Osteoblast (primary cell): ENCODE measurements around the gene ZNF808. TPM values are rescaled to one million over a fixed set of nuclear protein-coding genes. Genes with fewer than 3 reads are reported as not detected.
"Not testable (repeated sequence)": the region's sequence is repeated elsewhere in the genome, so short reads cannot be mapped to it uniquely, and the experiment has no call there.

Source experiments
- DNase-seq: peaks from one replicate; pipeline ENCODE4 v3.0.0; 2011; ENCODE audit warnings: low spot score, mixed read lengths; ENCODE audit not compliant: insufficient read length; ENCODE audit errors: missing footprints
- H2AFZ ChIP-seq: 2 replicates; pipeline ENCODE4 v1.6.0; 2011; ENCODE audit warnings: mild to moderate bottlenecking, low read length
- H3K27ac ChIP-seq: 2 replicates; pipeline ENCODE4 v1.5.1; 2011; ENCODE audit warnings: mild to moderate bottlenecking, low read depth, low read length, moderate library complexity
- H3K27me3 ChIP-seq: 2 replicates; pipeline ENCODE4 v1.6.0; 2012; ENCODE audit warnings: mild to moderate bottlenecking, control low read depth, inconsistent platforms, low read length, moderate library complexity; ENCODE audit not compliant: insufficient read depth
- H3K36me3 ChIP-seq: 2 replicates; pipeline ENCODE4 v1.5.1; 2011; ENCODE audit warnings: mild to moderate bottlenecking, low read length, control low read depth, moderate library complexity; ENCODE audit not compliant: insufficient read depth
- H3K4me1 ChIP-seq: 2 replicates; pipeline ENCODE4 v1.5.1; 2011; ENCODE audit warnings: mild to moderate bottlenecking, low read length, control low read depth, moderate library complexity; ENCODE audit not compliant: insufficient read depth
- H3K4me2 ChIP-seq: 2 replicates; pipeline ENCODE4 v1.6.0; 2011; ENCODE audit warnings: mild to moderate bottlenecking, low read length; ENCODE audit not compliant: insufficient read depth
- H3K4me3 ChIP-seq: fragments of 200-600 bp; sonication (generic); 3 replicates; pipeline ENCODE4 v1.5.1; 2012; ENCODE audit warnings: mild to moderate bottlenecking, low read length, inconsistent platforms; ENCODE audit not compliant: insufficient read depth
- H3K79me2 ChIP-seq: 2 replicates; pipeline ENCODE4 v1.6.0; 2012; ENCODE audit warnings: mild to moderate bottlenecking, low read length, control low read depth, inconsistent platforms; ENCODE audit not compliant: insufficient read depth
- H3K9me3 ChIP-seq: 2 replicates; pipeline ENCODE4 v1.5.1; 2011; ENCODE audit warnings: low read depth, low read length, control low read depth
- H4K20me1 ChIP-seq: 2 replicates; pipeline ENCODE4 v1.6.0; 2012; ENCODE audit warnings: mild to moderate bottlenecking, low read length, control low read depth; ENCODE audit not compliant: insufficient read depth
- total RNA-seq: library from RNA; depleted of rRNA; stranded (reverse); fragments of >200 nt; gene quantifications from 2 replicates; pipeline ENCODE4 v1.2.3, GENCODE V29; 2012
- TF ChIP-seq, protein P1 (sequence below): IDR thresholded peaks from 2 replicates; pipeline ENCODE4 v1.5.1; 2011; ENCODE audit warnings: mild to moderate bottlenecking, low read depth, low read length, moderate library complexity; ENCODE audit errors: extremely low read depth

Gene ZNF808
- total RNA-seq, 1 donor: 17.0 TPM

DNA sequence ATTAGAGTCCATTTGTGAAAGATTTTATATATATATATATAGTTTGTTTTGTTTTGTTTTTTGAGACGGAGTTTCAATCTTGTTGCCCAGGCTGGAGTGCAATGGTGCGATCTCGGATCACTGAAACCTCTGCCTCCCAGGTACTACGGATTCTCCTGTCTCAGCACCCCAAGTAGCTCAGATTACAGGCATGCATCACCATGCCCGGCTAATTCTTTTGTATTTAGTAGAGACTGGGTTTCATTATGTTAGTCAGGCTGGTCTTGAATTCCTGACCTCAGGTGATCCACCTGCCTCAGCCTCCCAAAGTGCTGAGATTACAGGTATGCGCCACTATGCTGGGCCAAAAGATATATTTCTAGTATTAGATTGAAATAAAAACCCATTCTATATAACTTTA lies 38.7 kb downstream of the ZNF808 start:
- peaks cover 3% of the 10 kb centered on the region for H3K4me1 ChIP-seq
- no peak overlapping the region for H3K4me2 ChIP-seq
- H3K4me3 ChIP-seq: no peak overlapping the region
- H3K27me3 ChIP-seq: no peaks in the 10 kb centered on the region
- peaks cover 10% of the 10 kb centered on the region for H3K36me3 ChIP-seq
- H3K27ac ChIP-seq: no peak overlapping the region
- no peak overlapping the region for H2AFZ ChIP-seq
- peaks cover 5% of the 10 kb centered on the region for H3K9me3 ChIP-seq
- TF ChIP-seq, protein P1, sequence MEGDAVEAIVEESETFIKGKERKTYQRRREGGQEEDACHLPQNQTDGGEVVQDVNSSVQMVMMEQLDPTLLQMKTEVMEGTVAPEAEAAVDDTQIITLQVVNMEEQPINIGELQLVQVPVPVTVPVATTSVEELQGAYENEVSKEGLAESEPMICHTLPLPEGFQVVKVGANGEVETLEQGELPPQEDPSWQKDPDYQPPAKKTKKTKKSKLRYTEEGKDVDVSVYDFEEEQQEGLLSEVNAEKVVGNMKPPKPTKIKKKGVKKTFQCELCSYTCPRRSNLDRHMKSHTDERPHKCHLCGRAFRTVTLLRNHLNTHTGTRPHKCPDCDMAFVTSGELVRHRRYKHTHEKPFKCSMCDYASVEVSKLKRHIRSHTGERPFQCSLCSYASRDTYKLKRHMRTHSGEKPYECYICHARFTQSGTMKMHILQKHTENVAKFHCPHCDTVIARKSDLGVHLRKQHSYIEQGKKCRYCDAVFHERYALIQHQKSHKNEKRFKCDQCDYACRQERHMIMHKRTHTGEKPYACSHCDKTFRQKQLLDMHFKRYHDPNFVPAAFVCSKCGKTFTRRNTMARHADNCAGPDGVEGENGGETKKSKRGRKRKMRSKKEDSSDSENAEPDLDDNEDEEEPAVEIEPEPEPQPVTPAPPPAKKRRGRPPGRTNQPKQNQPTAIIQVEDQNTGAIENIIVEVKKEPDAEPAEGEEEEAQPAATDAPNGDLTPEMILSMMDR: no peak
- H4K20me1 ChIP-seq: peaks cover 3% of the 10 kb centered on the region
- H3K79me2 ChIP-seq: peaks cover 7% of the 10 kb centered on the region
- no peak for DNase-seq

- no peaks in the 10 kb centered on the region for H3K27me3 ChIP-seq
- H3K4me2 ChIP-seq: no peak overlapping the region
- no peak overlapping the region for H3K4me3 ChIP-seq
- H3K36me3 ChIP-seq: peaks cover 10% of the 10 kb centered on the region
- H3K9me3 ChIP-seq: peaks cover 5% of the 10 kb centered on the region
- TF ChIP-seq, protein P1: no peak
- peaks cover 11% of the 10 kb centered on the region for H3K79me2 ChIP-seq
- peaks cover 3% of the 10 kb centered on the region for H3K4me1 ChIP-seq
- H4K20me1 ChIP-seq: peaks cover 3% of the 10 kb centered on the region
- DNase-seq: no peak
- H3K27ac ChIP-seq: no peak overlapping the region
- H2AFZ ChIP-seq: no peak overlapping the region
Measured at GRCh38 chr19:52566588-52566987, 39.1 kb downstream of the ZNF808 start.

GRCh38 chr19:52567921-52568320 lies 40.5 kb downstream of the ZNF808 start:
- Histone ChIP-seq H3K27me3 (no peaks in the 10 kb centered on the region), H3K36me3 (peaks cover 15% of the 10 kb centered on the region), H3K4me1 (peaks cover 3% of the 10 kb centered on the region), H3K79me2 (peaks cover 16% of the 10 kb centered on the region), H2AFZ (no peak overlapping the region), H3K4me2 (no peak overlapping the region), H4K20me1 (peaks cover 3% of the 10 kb centered on the region), H3K9me3 (peaks cover 5% of the 10 kb centered on the region), H3K27ac (no peak overlapping the region), H3K4me3 (no peak overlapping the region)
- TF ChIP-seq, protein P1: no peak
- DNase-seq: no peak

- peak overlapping the region; percentile 96 for H3K4me2 ChIP-seq
- peak; percentile 79 for DNase-seq
- H2AFZ ChIP-seq: peak overlapping the region; percentile 97
- peak overlapping the region; percentile 63 for H3K27ac ChIP-seq
- H4K20me1 ChIP-seq, H3K4me1 ChIP-seq, H3K9me3 ChIP-seq, H3K27me3 ChIP-seq: not testable (repeated sequence)
- peaks cover 20% of the 10 kb centered on the region for H3K79me2 ChIP-seq
- H3K4me3 ChIP-seq: peak overlapping the region; percentile 99
- H3K36me3 ChIP-seq: peaks cover 17% of the 10 kb centered on the region
Measured at GRCh38 chr19:52569638-52569999, 42.2 kb downstream of the ZNF808 start.
